Heart right ventricle (tissue), 16 donors: ENCODE results near the gene WDR47. TPM values are rescaled to one million over a fixed set of nuclear protein-coding genes. Genes with fewer than 3 reads are reported as not detected.

Experiments used
- ATAC-seq, 8 donors: fragments of 200-7000 bp; cut with Tn5 transposase; one replicate each; pipeline ENCODE4 v1.9.1; 2020; ENCODE audit warnings: mild to moderate bottlenecking in 8 of 8, moderate library complexity in 8 of 8, moderate number of reproducible peaks in 1 of 8
- DNase-seq, 2 donors: peaks; one replicate each; pipeline ENCODE4 v3.0.0-alpha.2; 2020
- H3K27ac ChIP-seq, 10 donors: fragments of 200-600 bp; sonication (generic) in 2 of 10; one replicate each; pipeline versions ENCODE4 v1.5.0 to v1.8.0; 2020 to 2022; ENCODE audit warnings: mild to moderate bottlenecking in 3 of 10
- H3K27me3 ChIP-seq, 7 donors: fragments of 200-600 bp; one replicate each; pipeline ENCODE4 v1.8.0; 2021 to 2022; ENCODE audit warnings: mild to moderate bottlenecking in 2 of 7
- H3K36me3 ChIP-seq, 9 donors: fragments of 200-600 bp; sonication (generic) in 1 of 9; one replicate each; pipeline versions ENCODE4 v1.5.0 to v1.8.0; 2020 to 2022; ENCODE audit warnings: mild to moderate bottlenecking in 2 of 9
- H3K4me1 ChIP-seq, 9 donors: fragments of 200-600 bp; sonication (generic) in 1 of 9; one replicate each; pipeline versions ENCODE4 v1.5.0 to v1.8.0; 2020 to 2022; ENCODE audit warnings: mild to moderate bottlenecking in 4 of 9
- H3K4me3 ChIP-seq, 10 donors: fragments of 200-600 bp; sonication (generic) in 2 of 10; one replicate each; pipeline versions ENCODE4 v1.5.0 to v1.8.0; 2020 to 2022; ENCODE audit warnings: mild to moderate bottlenecking in 7 of 10, moderate library complexity in 2 of 10
- H3K9me3 ChIP-seq, 11 donors: fragments of 200-600 bp in 10 of 11; sonication (generic) in 2 of 11; one replicate each; pipeline versions ENCODE4 v1.5.0 to v1.8.0; 2013 to 2022; ENCODE audit warnings: mild to moderate bottlenecking in 2 of 11, control low read depth in 1 of 11, moderate library complexity in 1 of 11
- CTCF ChIP-seq, 9 donors: fragments of 200-600 bp; sonication (generic) in 2 of 9; IDR thresholded peaks; one replicate each; pipeline versions ENCODE4 v1.5.0 to v1.8.0; 2021 to 2022; ENCODE audit warnings: antibody characterized with exemption in 9 of 9, mild to moderate bottlenecking in 5 of 9, moderate library complexity in 1 of 9
- WGBS, 2 donors: extraction: QIAGEN DNeasy Blood & Tissue Kit; methylation state at CpG; one replicate each; pipeline ENCODE4 v1.1.7; 2013; ENCODE audit warnings: inconsistent platforms in 1 of 2; 5-methylcytosine and 5-hydroxymethylcytosine counted together
- intact Hi-C, 10 donors: fragments of 100-400 bp; cut with DNase I; formaldehyde crosslinking; loops; one replicate each; pipeline versions ENCODE4 v1.11.1 to v1.14.2; 2022
- long read RNA-seq, 3 donors: library from polyadenylated mRNA; unstranded; transcript quantifications; one replicate each; pipeline ENCODE4 v2.0.0, GENCODE V29; 2020 to 2021
- polyA plus RNA-seq, 2 donors: library from polyadenylated mRNA; stranded (reverse); fragments of 200-250 nt; gene quantifications; one replicate each; pipeline ENCODE4 v1.2.3, GENCODE V29; 2013
- total RNA-seq, 10 donors: library from RNA; stranded (reverse); fragmentation: NEBNext Ultra II Directional in 3 of 10; extraction: Animal tissue kit (Norgen Biotek cat#: 25700) in 3 of 10; gene quantifications; one replicate each; pipeline versions ENCODE4 v1.2.1 to v1.2.4, GENCODE V29; 2021 to 2023
- donor health status: Arrhythmogenic right ventricular cardiomyopathy.
- donor health status: ischemic (EF 13 %, LVEDD 7.1; RV severe dilation, severe dysfunction).
- donor health status: healthy with polysubstance abuse.
- donor health status: DM: no; HTN: yes; CAD: no.
- donor health status: DM: no; HTN: no; CAD: no.
- donor health status: ischemic (EF 25% LVEDD 6.9; RV normal size, moderate dysfunction).
- donor health status: ischemic (EF 25% LVEDD 5.7; RV mildly dilated, moderate dysfunction).
- donor health status: healthy.
- donor health status: DM: yes; HTN: yes; CAD: no.
- donor health status: Ischemic cardiomyopathy.
- donor health status: ischemic (EF 35%, LVEDD 5.7; RV mildly dilated, moderate dysfunction).
- donor health status: nonischemic (EF 11% LVEDD 7.7; RV severe dilation, severe dysfunction).
- donor health status: DM: yes; HTN: yes; CAD: no.
- donor health status: PGD.
- donor health status: ischemic (EF 29% LVEDD 5.4; RV normal size, mild dysfunction).
- donor health status: nonischemic (EF 23%, LVEDD 6.1; RV moderate dilation, normal function).

The WDR47 gene
- total RNA-seq = 10 to 100 TPM; 10.7 to 20.6 (median 14.4) TPM
- polyA plus RNA-seq = 1 to 10 TPM; 3.5 to 4.6 TPM
- long read RNA-seq, donor 1, full-length matches to known transcripts = 11 of 14 reads
- long read RNA-seq, donor 1, partial matches to known transcripts = 2 of 14 reads
- long read RNA-seq, donor 1, other reads (novel, unspliced or antisense) = 1 of 14 reads
- long read RNA-seq, donor 2, full-length matches to known transcripts = 11 of 14 reads
- long read RNA-seq, donor 2, partial matches to known transcripts = 2 of 14 reads
- long read RNA-seq, donor 2, other reads (novel, unspliced or antisense) = 1 of 14 reads
- long read RNA-seq, donor 3, full-length matches to known transcripts = 9 of 17 reads
- long read RNA-seq, donor 3, partial matches to known transcripts = 5 of 17 reads
- long read RNA-seq, donor 3, other reads (novel, unspliced or antisense) = 3 of 17 reads

GRCh38 chr1:109041621-109042468 lies at the start of gene WDR47:
Gene WDR47, minus strand, starts transcription at chr1:109042102. Its CDS starts 18,590 bp downstream, at chr1:109023512.
- intact Hi-C loops = loop anchor here in 6 of 10 donors (1.0 to 10.0 kb wide), 6 partner anchors 35 to 70 kb away; partner anchors contain the start of genes TMEM167B (in 3 of the 6) and TAF13 (in 1 of the 6)
- 1% methylated on average over 53 to 85 of the region's 90 CpGs for WGBS, 2 donors
- Histone ChIP-seq H3K4me1 (peaks cover 0 to 20% (median 13%) of the 10 kb centered on the region in 9 donors), H3K4me3 (peak within 1 kb of the TSS; percentile 89 to 100 (median 96)), H3K9me3 (no peaks in the 10 kb centered on the region), H3K27ac (peak within 1 kb of the TSS; percentile 54 to 93 (median 89)), H3K36me3 (no peaks in the 10 kb centered on the region), H3K27me3 (no peaks in the 10 kb centered on the region)
- no peak for TF ChIP-seq CTCF (IDR thresholded peaks at IDR 0.05)
- DNase-seq (peak; percentile 94 to 95), ATAC-seq (peak; percentile 97 to 99 (median 98))

- H3K27me3 ChIP-seq = no peaks in the 10 kb centered on the region
- peak overlapping the region; percentile 64 to 89 (median 80) for H3K4me3 ChIP-seq
- no peak for TF ChIP-seq CTCF (IDR thresholded peaks at IDR 0.05)
- peaks cover 0 to 38% (median 20%) of the 10 kb centered on the region in 9 donors for H3K36me3 ChIP-seq
- no peaks in the 10 kb centered on the region for H3K9me3 ChIP-seq
- H3K27ac ChIP-seq = peak overlapping the region; percentile 94 to 100 (median 98)
- 3% methylated on average over 13 of the region's 13 CpGs for WGBS, 2 donors
- no peak for DNase-seq
- peaks cover 8 to 65% (median 40%) of the 10 kb centered on the region in 9 donors for H3K4me1 ChIP-seq
- ATAC-seq = peak; percentile 65 to 78 (median 70)
- intact Hi-C loops = loop anchor here in 4 of 10 donors (2.0 to 10.0 kb wide), 4 partner anchors 14 to 304 kb away; partner anchors contain the start of genes WDR47 (in 3 of the 4), SORT1 (in 1 of the 4) and TAF13 (in 1 of the 4)
Measured at GRCh38 chr1:109091078-109091838, 49.4 kb upstream of the WDR47 start.

GRCh38 chr1:109090196-109091077 lies 48.5 kb upstream of the WDR47 start, which contains the start of gene TMEM167B:
Gene TMEM167B, plus strand, starts transcription at chr1:109090764. Its CDS starts 109 bp downstream, at chr1:109090873.
- Histone ChIP-seq H3K4me1 (peaks cover 6 to 58% (median 36%) of the 10 kb centered on the region in 9 donors), H3K9me3 (no peaks in the 10 kb centered on the region), H3K4me3 (peak within 1 kb of the TSS; percentile 64 to 89 (median 80)), H3K27ac (peak within 1 kb of the TSS; percentile 94 to 100 (median 98)), H3K36me3 (peaks cover 0 to 30% (median 15%) of the 10 kb centered on the region in 9 donors), H3K27me3 (no peaks in the 10 kb centered on the region)
- TF ChIP-seq CTCF (IDR thresholded peaks at IDR 0.05) = no peak
- intact Hi-C loops = loop anchor here in 4 of 10 donors (1.0 to 10.0 kb wide), 5 partner anchors 10 to 304 kb away; partner anchors contain the start of genes WDR47 (in 3 of the 4), SORT1 (in 1 of the 4) and TAF13 (in 1 of the 4)
- 1 to 6% methylated on average over 67 of the region's 67 CpGs for WGBS, 2 donors
- DNase-seq = peak; percentile 88 to 95
- ATAC-seq = peak; percentile 95 to 98 (median 96)
